HepG2 (cell line): ENCODE measurements around the gene GSTM2. TPM values are rescaled to one million over a fixed set of nuclear protein-coding genes. Genes with fewer than 3 reads are reported as not detected.
A peak's percentile ranks its signal among the peaks of the same experiment; 100 is the strongest.

Source experiments
- ARNTL ChIP-seq: sonication (generic); formaldehyde crosslinking; IDR thresholded peaks from 2 replicates; pipeline ENCODE4 v1.4.0; 2020; ENCODE audit warnings: mild to moderate bottlenecking, missing genetic modification reagents
- ATF2 ChIP-seq: sonication (generic); formaldehyde crosslinking; IDR thresholded peaks from 2 replicates; pipeline ENCODE4 v1.4.0; 2020; ENCODE audit warnings: missing genetic modification reagents
- FOSL1 ChIP-seq: sonication (generic); formaldehyde crosslinking; IDR thresholded peaks from 2 replicates; pipeline ENCODE4 v1.9.0; 2021; ENCODE audit warnings: missing genetic modification reagents, borderline replicate concordance
- GABPA ChIP-seq, 2 experiments: IDR thresholded peaks; 2 replicates each; pipeline ENCODE4 v1.6.1; 2011 to 2016; ENCODE audit warnings: low read depth in 2 of 2, low read length in 1 of 2, missing biosample characterization in 1 of 2, missing genetic modification characterization in 1 of 2
- HMG20A ChIP-seq: IDR thresholded peaks from 2 replicates; pipeline ENCODE4 v1.6.1; 2016; ENCODE audit warnings: borderline replicate concordance
- MXI1 ChIP-seq: IDR thresholded peaks from 3 replicates; pipeline ENCODE4 v1.6.1; 2012; ENCODE audit warnings: low read depth, low read length, inconsistent platforms, borderline replicate concordance
- PBX2 ChIP-seq: IDR thresholded peaks from 2 replicates; pipeline ENCODE4 v1.6.1; 2016; ENCODE audit warnings: control low read depth
- SNAPC4 ChIP-seq: sonication (generic); formaldehyde crosslinking; IDR thresholded peaks from 2 replicates; pipeline ENCODE4 v1.4.0; 2020; ENCODE audit warnings: mild to moderate bottlenecking, missing genetic modification reagents
- TGIF2 ChIP-seq: IDR thresholded peaks from 2 replicates; pipeline ENCODE4 v1.6.1; 2016; ENCODE audit warnings: control low read depth, missing compliant biosample characterization
- ZNF317 ChIP-seq: sonication (generic); formaldehyde crosslinking; IDR thresholded peaks from 2 replicates; pipeline ENCODE4 v1.5.0; 2020; ENCODE audit warnings: mild to moderate bottlenecking, missing genetic modification reagents
- ZNF382 ChIP-seq: sonication (generic); formaldehyde crosslinking; IDR thresholded peaks from 2 replicates; pipeline ENCODE4 v1.5.0; 2020; ENCODE audit warnings: missing genetic modification reagents, mild to moderate bottlenecking, borderline replicate concordance
- ZNF432 ChIP-seq: sonication (generic); formaldehyde crosslinking; IDR thresholded peaks from 2 replicates; pipeline ENCODE4 v1.5.0; 2020; ENCODE audit warnings: missing genetic modification reagents, mild to moderate bottlenecking, borderline replicate concordance
- polyA plus RNA-seq, 8 experiments: library from polyadenylated mRNA; depleted of rRNA in 3 of 8; stranded (reverse) in 7 of 8; unstranded in 1 of 8; fragments of >200 nt; fragmentation: Illumina TruSeq in 4 of 8; extraction: Trizol in 4 of 8; gene quantifications; 2 replicates each; pipeline versions ENCODE4 v1.2.1 to v1.2.3, GENCODE V29; 2011 to 2016; ENCODE audit warnings: low read depth in 4 of 8, missing spikeins in 1 of 8, mixed read lengths in 1 of 8; ENCODE audit not compliant: insufficient read depth in 1 of 8
- total RNA-seq, 5 experiments: library from RNA; depleted of rRNA; stranded (reverse); fragments of >200 nt; fragmentation: Illumina TruSeq; extraction: Trizol; gene quantifications; 2 replicates each; pipeline ENCODE4 v1.2.3, GENCODE V29; 2016; ENCODE audit warnings: low read depth in 1 of 5
- TF ChIP-seq, protein P1 (sequence below): sonication (generic); formaldehyde crosslinking; IDR thresholded peaks from 2 replicates; pipeline ENCODE4 v1.5.0; 2020; ENCODE audit warnings: mild to moderate bottlenecking, missing genetic modification reagents, borderline replicate concordance
- TF ChIP-seq, protein P2 (sequence below): sonication (generic); formaldehyde crosslinking; IDR thresholded peaks from 2 replicates; pipeline ENCODE4 v1.9.0; 2021; ENCODE audit warnings: missing genetic modification reagents, borderline replicate concordance

GSTM2 gene
- total and polyA plus RNA-seq, 2 of the 13 experiments (the other 11 are each of a cell fraction or from before 2014, with no cell fraction given) = 7.0 to 15.0 TPM

DNA sequence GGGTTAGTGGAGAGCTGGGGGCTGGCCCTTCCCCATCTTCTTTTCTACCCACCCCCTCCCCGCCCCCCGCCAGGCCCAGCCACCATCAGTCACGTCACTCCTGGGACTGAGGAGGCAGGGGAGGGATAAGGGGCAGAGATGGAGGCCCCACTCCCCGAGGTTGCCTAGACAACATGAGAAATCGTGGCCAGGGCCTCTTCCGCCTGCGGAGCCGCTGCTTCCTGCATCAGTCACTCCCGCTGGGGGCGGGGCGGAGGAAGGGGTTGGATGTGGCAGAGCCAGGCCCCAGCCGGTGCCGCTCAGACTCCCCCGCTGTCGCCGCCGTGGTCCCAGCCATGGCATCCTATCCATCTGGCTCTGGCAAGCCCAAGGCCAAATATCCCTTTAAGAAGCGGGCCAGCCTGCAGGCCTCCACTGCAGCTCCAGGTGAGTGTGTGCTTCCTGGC is 47.0 kb upstream of the GSTM2 start (continued):
- TF ChIP-seq, protein P1, sequence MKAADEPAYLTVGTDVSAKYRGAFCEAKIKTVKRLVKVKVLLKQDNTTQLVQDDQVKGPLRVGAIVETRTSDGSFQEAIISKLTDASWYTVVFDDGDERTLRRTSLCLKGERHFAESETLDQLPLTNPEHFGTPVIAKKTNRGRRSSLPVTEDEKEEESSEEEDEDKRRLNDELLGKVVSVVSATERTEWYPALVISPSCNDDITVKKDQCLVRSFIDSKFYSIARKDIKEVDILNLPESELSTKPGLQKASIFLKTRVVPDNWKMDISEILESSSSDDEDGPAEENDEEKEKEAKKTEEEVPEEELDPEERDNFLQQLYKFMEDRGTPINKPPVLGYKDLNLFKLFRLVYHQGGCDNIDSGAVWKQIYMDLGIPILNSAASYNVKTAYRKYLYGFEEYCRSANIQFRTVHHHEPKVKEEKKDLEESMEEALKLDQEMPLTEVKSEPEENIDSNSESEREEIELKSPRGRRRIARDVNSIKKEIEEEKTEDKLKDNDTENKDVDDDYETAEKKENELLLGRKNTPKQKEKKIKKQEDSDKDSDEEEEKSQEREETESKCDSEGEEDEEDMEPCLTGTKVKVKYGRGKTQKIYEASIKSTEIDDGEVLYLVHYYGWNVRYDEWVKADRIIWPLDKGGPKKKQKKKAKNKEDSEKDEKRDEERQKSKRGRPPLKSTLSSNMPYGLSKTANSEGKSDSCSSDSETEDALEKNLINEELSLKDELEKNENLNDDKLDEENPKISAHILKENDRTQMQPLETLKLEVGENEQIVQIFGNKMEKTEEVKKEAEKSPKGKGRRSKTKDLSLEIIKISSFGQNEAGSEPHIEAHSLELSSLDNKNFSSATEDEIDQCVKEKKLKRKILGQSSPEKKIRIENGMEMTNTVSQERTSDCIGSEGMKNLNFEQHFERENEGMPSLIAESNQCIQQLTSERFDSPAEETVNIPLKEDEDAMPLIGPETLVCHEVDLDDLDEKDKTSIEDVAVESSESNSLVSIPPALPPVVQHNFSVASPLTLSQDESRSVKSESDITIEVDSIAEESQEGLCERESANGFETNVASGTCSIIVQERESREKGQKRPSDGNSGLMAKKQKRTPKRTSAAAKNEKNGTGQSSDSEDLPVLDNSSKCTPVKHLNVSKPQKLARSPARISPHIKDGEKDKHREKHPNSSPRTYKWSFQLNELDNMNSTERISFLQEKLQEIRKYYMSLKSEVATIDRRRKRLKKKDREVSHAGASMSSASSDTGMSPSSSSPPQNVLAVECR (CRISPR knock-in tag) = peak; percentile 81
- TF ChIP-seq ZNF317 (CRISPR knock-in tag) (no peak), HMG20A (CRISPR knock-in tag) (no peak; the same call in 1 of the 2 replicates), ZNF432 (CRISPR knock-in tag) (no peak), FOSL1 (CRISPR knock-in tag) (no peak), GABPA (IDR thresholded peaks at IDR 0.05; ENCODE audit: low read depth, low read length) (peak; percentile 69), GABPA (CRISPR knock-in tag; IDR thresholded peaks at IDR 0.05; ENCODE audit: low read depth) (peak; percentile 89), MXI1 (peak; percentile 82; the same call in 2 of the 3 replicates), ZNF382 (CRISPR knock-in tag) (no peak), ATF2 (CRISPR knock-in tag) (no peak), PBX2 (CRISPR knock-in tag) (peak; percentile 36; the same call in 1 of the 2 replicates), SNAPC4 (CRISPR knock-in tag) (no peak), ARNTL (CRISPR knock-in tag) (0 out of 2 replicates have a peak, but pooled peaks have one; percentile 22), TGIF2 (CRISPR knock-in tag) (peak; percentile 22; the same call in 1 of the 2 replicates)
- TF ChIP-seq, protein P2, sequence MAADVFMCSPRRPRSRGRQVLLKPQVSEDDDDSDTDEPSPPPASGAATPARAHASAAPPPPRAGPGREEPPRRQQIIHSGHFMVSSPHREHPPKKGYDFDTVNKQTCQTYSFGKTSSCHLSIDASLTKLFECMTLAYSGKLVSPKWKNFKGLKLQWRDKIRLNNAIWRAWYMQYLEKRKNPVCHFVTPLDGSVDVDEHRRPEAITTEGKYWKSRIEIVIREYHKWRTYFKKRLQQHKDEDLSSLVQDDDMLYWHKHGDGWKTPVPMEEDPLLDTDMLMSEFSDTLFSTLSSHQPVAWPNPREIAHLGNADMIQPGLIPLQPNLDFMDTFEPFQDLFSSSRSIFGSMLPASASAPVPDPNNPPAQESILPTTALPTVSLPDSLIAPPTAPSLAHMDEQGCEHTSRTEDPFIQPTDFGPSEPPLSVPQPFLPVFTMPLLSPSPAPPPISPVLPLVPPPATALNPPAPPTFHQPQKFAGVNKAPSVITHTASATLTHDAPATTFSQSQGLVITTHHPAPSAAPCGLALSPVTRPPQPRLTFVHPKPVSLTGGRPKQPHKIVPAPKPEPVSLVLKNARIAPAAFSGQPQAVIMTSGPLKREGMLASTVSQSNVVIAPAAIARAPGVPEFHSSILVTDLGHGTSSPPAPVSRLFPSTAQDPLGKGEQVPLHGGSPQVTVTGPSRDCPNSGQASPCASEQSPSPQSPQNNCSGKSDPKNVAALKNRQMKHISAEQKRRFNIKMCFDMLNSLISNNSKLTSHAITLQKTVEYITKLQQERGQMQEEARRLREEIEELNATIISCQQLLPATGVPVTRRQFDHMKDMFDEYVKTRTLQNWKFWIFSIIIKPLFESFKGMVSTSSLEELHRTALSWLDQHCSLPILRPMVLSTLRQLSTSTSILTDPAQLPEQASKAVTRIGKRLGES (CRISPR knock-in tag) = no peak
